CD8-positive, alpha-beta memory T cell (primary cell): ENCODE data around the gene ST8SIA2. TPM values are rescaled to one million over a fixed set of nuclear protein-coding genes. Genes with fewer than 3 reads are reported as not detected.

Source experiments
- CTCF ChIA-PET: fragments of 350-600 bp; sonication (Branson Sonifier 250); formaldehyde crosslinking; loops from one replicate; lab custom pipeline; 2021; ENCODE audit warnings: antibody characterized with exemption; lab: Charles Lee
- POLR2A ChIA-PET: fragments of 350-600 bp; sonication (Branson Sonifier 250); formaldehyde crosslinking; loops from one replicate; lab custom pipeline; 2021; ENCODE audit warnings: antibody characterized with exemption; lab: Charles Lee
- DNase-seq, 5 donors: peaks; one replicate each; pipeline versions ENCODE4 v3.0.0 to v3.0.0-alpha.2; 2020 to 2022; ENCODE audit warnings: mixed read lengths in 1 of 5
- H3K27ac ChIP-seq: one replicate; pipeline ENCODE4 v1.7.0; 2013; ENCODE audit warnings: low read depth, mild to moderate bottlenecking, low read length, moderate library complexity
- H3K27me3 ChIP-seq: 2 replicates; pipeline ENCODE4 v1.7.0; 2013; ENCODE audit warnings: low read length, mild to moderate bottlenecking; ENCODE audit not compliant: insufficient read depth, poor library complexity, severe bottlenecking
- H3K36me3 ChIP-seq: 2 replicates; pipeline ENCODE4 v1.7.0; 2013; ENCODE audit warnings: mild to moderate bottlenecking, low read length, moderate library complexity; ENCODE audit not compliant: insufficient read depth
- H3K4me1 ChIP-seq: 2 replicates; pipeline ENCODE4 v1.7.0; 2013; ENCODE audit warnings: mild to moderate bottlenecking, low read length, moderate library complexity; ENCODE audit not compliant: insufficient read depth
- H3K4me3 ChIP-seq: 2 replicates; pipeline ENCODE4 v1.7.0; 2013; ENCODE audit warnings: mild to moderate bottlenecking, low read length
- H3K9me3 ChIP-seq: 2 replicates; pipeline ENCODE4 v1.7.0; 2013; ENCODE audit warnings: mild to moderate bottlenecking, low read length
- H3K27ac Mint-ChIP-seq, 8 donors: one replicate each; pipeline ENCODE4 v1.8.0; 2020 to 2021; ENCODE audit warnings: mixed read lengths in 8 of 8, mild to moderate bottlenecking in 6 of 8, inconsistent platforms in 3 of 8, moderate library complexity in 3 of 8
- H3K27me3 Mint-ChIP-seq, 2 donors: one replicate each; pipeline ENCODE4 v1.8.0; 2020 to 2021; ENCODE audit warnings: mixed read lengths in 2 of 2, mild to moderate bottlenecking in 1 of 2, moderate library complexity in 1 of 2
- H3K36me3 Mint-ChIP-seq, 3 donors: one replicate each; pipeline ENCODE4 v1.8.0; 2020 to 2021; ENCODE audit warnings: mixed read lengths in 3 of 3, inconsistent platforms in 1 of 3, mild to moderate bottlenecking in 1 of 3
- H3K4me1 Mint-ChIP-seq, 3 donors: one replicate each; pipeline ENCODE4 v1.8.0; 2020 to 2021; ENCODE audit warnings: mixed read lengths in 3 of 3, inconsistent platforms in 1 of 3, mild to moderate bottlenecking in 1 of 3
- H3K4me3 Mint-ChIP-seq, 7 donors: one replicate each; pipeline ENCODE4 v1.8.0; 2020 to 2021; ENCODE audit warnings: mixed read lengths in 7 of 7, mild to moderate bottlenecking in 6 of 7, moderate library complexity in 4 of 7, inconsistent platforms in 2 of 7
- H3K9me3 Mint-ChIP-seq, 5 donors: one replicate each; pipeline ENCODE4 v1.8.0; 2020 to 2022; ENCODE audit warnings: mixed read lengths in 5 of 5, mild to moderate bottlenecking in 3 of 5, moderate library complexity in 2 of 5, inconsistent platforms in 1 of 5
- polyA plus RNA-seq: library from polyadenylated mRNA; unstranded; fragments of 300-500 nt; fragmentation: Illumina TruSeq; gene quantifications from one replicate; pipeline ENCODE4 v1.2.3, GENCODE V29; 2021
- total RNA-seq, 2 experiments: library from RNA; stranded (reverse); gene quantifications; one replicate each; pipeline ENCODE4 v1.2.3, GENCODE V29; 2021

The ST8SIA2 gene
- total and polyA plus RNA-seq, 3 experiments from 2014 or later, result not detected

DNA sequence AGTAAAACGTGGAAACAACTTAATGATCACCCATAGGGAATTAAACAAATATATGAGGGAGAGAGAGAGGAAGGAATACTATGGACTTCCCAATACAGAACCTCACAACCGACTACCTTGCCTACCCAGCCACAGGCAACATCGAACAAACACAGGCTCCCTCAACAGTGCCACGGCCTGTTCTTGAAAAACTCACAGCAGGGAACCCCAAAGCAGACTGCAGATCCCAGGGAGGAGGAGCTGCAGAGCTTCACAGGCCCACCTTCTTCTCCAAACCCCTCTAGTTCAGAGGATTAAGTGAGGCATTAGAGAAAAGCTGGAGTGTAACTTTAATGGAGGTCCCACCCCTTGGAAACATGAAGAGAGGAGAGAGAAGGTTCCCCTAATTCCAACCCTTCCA, 110.2 kb downstream of the ST8SIA2 start:
- no peaks in the 10 kb centered on the region for H3K27me3 ChIP-seq
- no peak overlapping the region for H3K4me3 ChIP-seq
- no peaks in the 10 kb centered on the region for H3K36me3 Mint-ChIP-seq
- H3K27ac ChIP-seq, result no peak overlapping the region
- DNase-seq, result no peak
- no peaks in the 10 kb centered on the region for H3K36me3 ChIP-seq
- H3K9me3 Mint-ChIP-seq, result peaks cover 6 to 18% (median 10%) of the 10 kb centered on the region in 5 donors
- ChIA-PET POLR2A (no interaction called here), CTCF (no interaction called here)
- no peak overlapping the region for H3K27ac Mint-ChIP-seq
- no peaks in the 10 kb centered on the region for H3K4me1 ChIP-seq
- no peaks in the 10 kb centered on the region for H3K4me1 Mint-ChIP-seq
- H3K4me3 Mint-ChIP-seq, result no peak overlapping the region
- H3K9me3 ChIP-seq, result no peaks in the 10 kb centered on the region
- H3K27me3 Mint-ChIP-seq, result peaks cover 21 to 35% of the 10 kb centered on the region in 2 donors

DNA sequence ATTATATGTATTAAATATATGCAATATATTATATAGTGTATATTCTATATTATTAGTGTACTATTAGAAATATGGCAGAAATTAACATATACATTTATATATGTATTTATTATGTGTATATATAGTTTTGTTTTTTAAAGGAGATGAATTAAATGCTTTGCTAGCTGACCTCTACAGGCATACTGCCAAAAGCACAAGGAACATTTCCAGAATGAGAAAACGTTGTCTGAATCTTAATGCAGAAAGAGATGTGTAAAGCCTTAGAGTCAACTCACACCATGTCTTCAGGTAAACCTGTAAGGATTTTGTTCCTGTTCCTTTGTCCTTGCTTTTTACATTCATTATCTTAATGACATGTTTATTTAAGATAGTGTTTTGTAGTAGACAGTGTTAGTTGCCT, 111.9 kb downstream of the ST8SIA2 start:
- H3K9me3 Mint-ChIP-seq, result peaks cover 6 to 22% (median 10%) of the 10 kb centered on the region in 5 donors
- H3K36me3 ChIP-seq, result no peaks in the 10 kb centered on the region
- H3K27me3 ChIP-seq, result no peaks in the 10 kb centered on the region
- no peak overlapping the region for H3K4me3 Mint-ChIP-seq
- peaks cover 10 to 26% of the 10 kb centered on the region in 2 donors for H3K27me3 Mint-ChIP-seq
- H3K9me3 ChIP-seq, result no peaks in the 10 kb centered on the region
- H3K4me3 ChIP-seq, result no peak overlapping the region
- no peaks in the 10 kb centered on the region for H3K4me1 Mint-ChIP-seq
- POLR2A ChIA-PET, result no interaction called here
- no peak for DNase-seq
- H3K27ac Mint-ChIP-seq, result no peak overlapping the region
- CTCF ChIA-PET, result no interaction called here
- no peaks in the 10 kb centered on the region for H3K36me3 Mint-ChIP-seq
- no peaks in the 10 kb centered on the region for H3K4me1 ChIP-seq
- H3K27ac ChIP-seq, result no peak overlapping the region

DNA sequence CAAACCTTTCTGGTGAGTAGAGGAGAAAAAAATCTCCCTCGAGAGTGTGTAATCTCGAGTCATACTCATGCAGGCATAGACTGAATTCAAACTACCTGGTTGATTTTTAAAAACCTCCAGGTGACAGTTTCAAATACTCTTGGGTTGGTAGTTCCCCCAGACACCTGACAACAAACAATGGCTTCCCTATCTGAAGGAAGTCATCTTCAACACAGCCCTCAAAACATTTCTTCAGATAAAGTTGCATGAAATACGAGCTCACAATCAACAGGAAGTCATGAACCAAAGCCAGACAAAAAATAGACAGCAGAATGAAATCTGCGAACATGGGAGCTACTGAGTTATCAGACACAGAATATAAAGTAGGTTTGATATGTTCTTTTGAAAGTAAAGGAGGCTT, 112.8 kb downstream of the ST8SIA2 start:
- Mint-ChIP-seq H3K27ac (no peak overlapping the region), H3K36me3 (no peaks in the 10 kb centered on the region), H3K4me1 (no peaks in the 10 kb centered on the region), H3K27me3 (peaks cover 7 to 20% of the 10 kb centered on the region in 2 donors), H3K4me3 (no peak overlapping the region), H3K9me3 (peaks cover 6 to 22% (median 10%) of the 10 kb centered on the region in 5 donors)
- Histone ChIP-seq H3K4me1 (no peaks in the 10 kb centered on the region), H3K27me3 (no peaks in the 10 kb centered on the region), H3K9me3 (no peaks in the 10 kb centered on the region), H3K27ac (no peak overlapping the region), H3K36me3 (no peaks in the 10 kb centered on the region), H3K4me3 (no peak overlapping the region)
- ChIA-PET CTCF (no interaction called here), POLR2A (no interaction called here)
- DNase-seq, result no peak

DNA sequence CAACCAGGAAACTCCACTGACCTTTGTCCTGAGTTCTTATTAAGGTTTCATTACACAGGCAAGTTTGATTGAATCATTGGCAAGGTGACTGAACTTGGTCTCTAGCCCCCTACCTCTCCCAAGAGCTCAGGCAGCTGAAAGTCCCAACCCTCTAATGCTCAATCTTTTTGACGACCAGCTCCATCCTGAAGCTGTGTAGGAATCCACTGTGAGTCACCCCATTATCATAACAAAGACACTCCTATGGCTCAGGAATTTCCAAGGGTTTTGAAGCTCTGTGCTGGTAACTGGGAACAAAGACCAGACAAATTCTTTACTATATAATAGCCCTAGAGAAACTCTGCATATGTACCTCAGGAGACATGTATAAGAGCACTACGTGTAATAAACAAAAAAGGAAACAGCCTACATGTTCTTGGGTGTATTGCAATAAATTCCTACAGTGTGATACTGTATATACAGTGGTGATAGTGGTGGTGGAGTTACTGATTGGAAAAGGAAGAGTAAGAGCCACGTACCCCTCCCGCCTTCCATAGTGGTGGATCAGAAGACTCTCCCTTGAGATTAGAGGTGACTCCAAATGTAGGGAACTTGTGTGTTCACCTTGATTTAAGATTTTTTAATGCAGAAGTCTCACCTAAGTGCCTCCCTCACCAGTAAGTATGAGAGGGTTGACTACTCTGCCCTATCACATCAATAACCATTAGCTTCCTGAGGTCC, 116.6 kb downstream of the ST8SIA2 start:
- POLR2A ChIA-PET, result no interaction called here
- no peak overlapping the region for H3K27ac Mint-ChIP-seq
- H3K4me1 Mint-ChIP-seq, result no peaks in the 10 kb centered on the region
- no peaks in the 10 kb centered on the region for H3K4me1 ChIP-seq
- no peaks in the 10 kb centered on the region for H3K27me3 ChIP-seq
- CTCF ChIA-PET, result no interaction called here
- H3K4me3 ChIP-seq, result no peak overlapping the region
- no peak for DNase-seq
- H3K36me3 ChIP-seq, result no peaks in the 10 kb centered on the region
- H3K27me3 Mint-ChIP-seq, result peaks cover 3 to 14% of the 10 kb centered on the region in 2 donors
- H3K27ac ChIP-seq, result no peak overlapping the region
- H3K4me3 Mint-ChIP-seq, result no peak overlapping the region
- H3K9me3 Mint-ChIP-seq, result peaks cover 6 to 22% (median 7%) of the 10 kb centered on the region in 5 donors
- no peaks in the 10 kb centered on the region for H3K9me3 ChIP-seq
- H3K36me3 Mint-ChIP-seq, result no peaks in the 10 kb centered on the region
